ENCODE measurements around the gene VWA8. TPM values are rescaled to one million over a fixed set of nuclear protein-coding genes. Genes with fewer than 3 reads are reported as not detected.

Gene VWA8
- total and polyA plus RNA-seq, 2 experiments from 2014 or later = 6.3 to 24.6 TPM

GRCh38 chr13:41644742-41645141 is 316.2 kb downstream of the VWA8 start:
- TF ChIP-seq STAT1 (IDR thresholded peaks at IDR 0.05; ENCODE audit: unreplicated experiment) (no peak), ETS1 (IDR thresholded peaks at IDR 0.05) (no peak), POLR2AphosphoS5 (IDR thresholded peaks at IDR 0.05; ENCODE audit: low read depth) (no peak), REST (IDR thresholded peaks at IDR 0.05; ENCODE audit: unreplicated experiment) (no peak), EZH2 (IDR thresholded peaks at IDR 0.05; ENCODE audit: low read depth, unreplicated experiment) (no peak), ZNF114 (CRISPR knock-in tag; IDR thresholded peaks at IDR 0.05) (no peak), NANOG (IDR thresholded peaks at IDR 0.05; ENCODE audit: borderline replicate concordance) (no peak), EZH2phosphoT487 (IDR thresholded peaks at IDR 0.05; ENCODE audit: unreplicated experiment) (no peak), ZNF462 (CRISPR knock-in tag; IDR thresholded peaks at IDR 0.05) (no peak), ZNF331 (CRISPR knock-in tag; IDR thresholded peaks at IDR 0.05; ENCODE audit: low read depth) (no peak), JUNB (IDR thresholded peaks at IDR 0.05; ENCODE audit: unreplicated experiment) (no peak), CTCF (conservative IDR thresholded peaks at IDR 0.05; ENCODE audit: low read depth in 2 of 2) (no peak), CREB1 (CRISPR knock-in tag; IDR thresholded peaks at IDR 0.05; ENCODE audit: low read depth) (no peak)
- Mint-ChIP-seq H3K36me3 (ENCODE audit: low read depth) (no peaks in the 10 kb centered on the region), H3K4me3 (no peak overlapping the region), H3K27ac (no peak overlapping the region), H3K4me1 (peaks cover 17% of the 10 kb centered on the region; the same call in 2 of the 3 replicates), H3K9me3 (no peaks in the 10 kb centered on the region), H3K27me3 (ENCODE audit: insufficient read depth, low read depth, poor library complexity) (peaks cover 4% of the 10 kb centered on the region)
- Histone ChIP-seq H3K36me3 (ENCODE audit: insufficient read depth) (no peaks in the 10 kb centered on the region), H3K4me3 (no peak overlapping the region), H3K79me2 (replicated peaks; ENCODE audit: insufficient read depth) (no peaks in the 10 kb centered on the region), H3K4me1 (ENCODE audit: insufficient read depth) (peaks cover 15% of the 10 kb centered on the region), H3K27me3 (ENCODE audit: insufficient read depth) (no peaks in the 10 kb centered on the region), H3K4me2 (no peak overlapping the region), H2AFZ (no peak overlapping the region), H3K9me2 (ENCODE audit: insufficient read depth) (no peaks in the 10 kb centered on the region), H3K27ac (ENCODE audit: low read depth) (no peak overlapping the region), H4K20me1 (replicated peaks; ENCODE audit: insufficient read depth) (no peaks in the 10 kb centered on the region), H3F3A (replicated peaks; ENCODE audit: low read depth) (no peaks in the 10 kb centered on the region)
- ATAC-seq (no peak), DNase-seq (ENCODE audit: low spot score) (no peak)

All from GM23338 (cell line).